Activated CD8-positive, alpha-beta memory T cell treated with anti-CD3 and anti-CD28 coated beads, Interleukin-2, amount 50 U/mL, for 24 hours (primary cell): ENCODE measurements around the gene TPGS2.
"Not testable (repeated sequence)": the region's sequence is repeated elsewhere in the genome, so short reads cannot be mapped to it uniquely, and the experiment has no call there.

Experiments used
- DNase-seq: peaks from one replicate; pipeline ENCODE4 v3.0.0-alpha.2; 2020; ENCODE audit errors: extremely low read depth

TPGS2 gene

DNA sequence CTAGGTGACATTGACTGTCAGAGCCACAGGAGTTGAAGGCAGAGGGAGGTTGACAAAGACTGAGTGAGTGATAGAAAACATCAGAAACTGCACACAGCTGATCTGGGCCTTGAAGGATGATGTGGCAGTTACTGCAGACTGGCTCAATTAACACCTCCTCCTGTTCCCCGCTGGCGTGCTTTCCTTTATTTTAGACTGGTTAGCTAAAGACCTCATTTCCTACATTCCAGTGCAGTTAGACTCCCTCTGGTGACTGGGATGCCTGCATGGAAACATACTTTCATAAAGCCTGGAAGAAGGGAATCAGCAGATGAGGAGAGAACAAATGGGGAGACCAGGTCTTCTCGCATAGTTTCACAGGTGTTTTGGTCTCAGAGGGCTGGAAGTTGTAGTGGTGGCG lies 7.1 kb downstream of the TPGS2 start:
- no peak for DNase-seq

DNA sequence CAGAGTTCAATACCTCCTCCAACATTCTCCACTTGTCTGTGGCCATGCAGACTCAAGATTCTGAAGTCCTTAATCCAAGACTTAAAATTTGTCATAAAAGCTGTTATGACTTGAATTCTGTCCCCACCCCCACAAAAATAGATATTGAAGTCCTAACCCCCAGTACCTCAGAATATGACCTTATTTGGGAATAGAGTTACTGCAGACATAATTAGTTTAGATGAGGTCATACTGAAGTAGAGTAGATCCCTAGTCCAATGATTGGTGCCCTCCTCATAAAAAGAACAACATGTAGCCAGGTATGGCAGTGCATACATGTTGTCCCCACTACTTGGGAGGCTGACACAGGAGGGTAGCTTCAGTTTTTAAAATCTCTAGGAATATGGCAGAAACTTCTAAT lies 9.2 kb downstream of the TPGS2 start:
- no peak for DNase-seq

DNA sequence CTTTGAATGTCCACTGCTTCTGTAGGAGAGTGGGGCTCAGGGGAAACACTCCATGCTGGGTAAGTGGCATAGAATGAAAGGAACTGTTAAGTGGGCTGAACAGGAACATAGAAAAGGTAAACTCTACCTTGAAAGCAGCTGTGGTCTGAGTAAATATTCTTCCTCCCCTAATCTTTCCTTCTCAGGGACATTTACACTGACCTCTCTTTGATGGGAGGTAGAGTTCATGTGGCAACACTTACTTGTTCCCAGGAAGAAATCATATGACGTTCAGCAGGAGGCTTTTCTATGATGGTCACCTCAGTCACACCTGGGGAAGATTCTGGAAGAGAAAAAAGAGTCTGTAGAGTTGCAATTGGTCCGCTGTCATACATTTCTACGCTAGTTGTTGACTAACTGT lies 10.2 kb downstream of the TPGS2 start:
- no peak for DNase-seq

DNA sequence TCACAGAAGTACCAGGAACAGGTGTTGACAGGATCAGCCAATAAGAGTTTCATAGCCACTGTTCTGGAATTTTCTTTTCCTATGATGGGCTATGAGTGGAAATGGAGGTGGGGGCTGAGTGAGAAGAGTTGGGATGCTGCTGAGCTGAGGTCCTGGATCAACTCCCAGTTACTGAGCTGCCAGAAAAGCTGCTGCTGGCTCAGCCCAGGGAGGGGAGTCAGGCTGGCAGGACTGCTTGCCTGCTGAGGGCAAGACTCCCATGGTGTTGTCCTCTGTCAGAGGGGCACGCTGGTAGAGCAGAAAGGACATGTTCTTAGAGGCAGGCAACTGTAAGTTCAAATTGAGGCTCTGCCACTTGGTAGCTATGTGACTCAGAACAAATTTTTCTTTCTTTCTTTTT lies 11.8 kb downstream of the TPGS2 start:
- no peak for DNase-seq

DNA sequence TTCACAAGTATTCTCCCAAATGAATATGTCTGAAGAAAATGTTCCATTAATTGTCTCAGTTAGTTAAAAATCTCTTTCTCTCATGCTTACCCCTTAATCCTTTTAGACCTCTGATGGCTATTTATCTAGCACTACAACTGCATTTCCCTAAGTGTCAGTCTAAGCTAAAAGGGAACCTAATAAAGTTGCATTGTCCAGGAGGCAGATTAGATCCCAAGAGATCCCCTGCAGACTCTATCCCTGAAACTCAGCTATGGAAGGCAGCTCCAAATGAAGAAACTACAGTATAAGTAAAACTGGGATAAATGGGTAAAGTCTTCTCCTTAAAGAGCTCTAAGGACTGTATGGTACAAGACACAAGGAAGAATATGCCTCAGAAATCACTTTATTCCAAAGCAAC lies 12.7 kb downstream of the TPGS2 start:
- DNase-seq: not testable (repeated sequence)

DNA sequence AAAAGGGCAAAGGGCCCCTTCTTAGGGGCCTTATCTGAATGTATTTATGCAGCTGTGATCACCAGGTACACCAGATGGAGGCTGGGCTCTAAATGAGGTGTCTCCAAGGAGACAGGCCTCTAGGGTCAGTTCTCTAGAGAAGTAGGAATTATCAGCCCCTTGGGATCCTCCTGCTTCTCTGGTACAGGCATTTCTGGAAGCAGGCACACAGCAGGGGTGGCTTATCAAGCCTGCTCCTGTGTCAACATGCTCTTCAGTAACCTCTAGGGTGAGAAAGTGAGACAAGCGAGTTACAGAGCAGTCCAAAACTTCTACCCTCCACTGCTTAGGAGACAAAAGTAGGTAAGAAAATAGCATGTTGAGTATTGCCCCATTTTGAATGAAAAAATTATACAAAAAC lies 13.8 kb downstream of the TPGS2 start:
- DNase-seq: no peak

DNA sequence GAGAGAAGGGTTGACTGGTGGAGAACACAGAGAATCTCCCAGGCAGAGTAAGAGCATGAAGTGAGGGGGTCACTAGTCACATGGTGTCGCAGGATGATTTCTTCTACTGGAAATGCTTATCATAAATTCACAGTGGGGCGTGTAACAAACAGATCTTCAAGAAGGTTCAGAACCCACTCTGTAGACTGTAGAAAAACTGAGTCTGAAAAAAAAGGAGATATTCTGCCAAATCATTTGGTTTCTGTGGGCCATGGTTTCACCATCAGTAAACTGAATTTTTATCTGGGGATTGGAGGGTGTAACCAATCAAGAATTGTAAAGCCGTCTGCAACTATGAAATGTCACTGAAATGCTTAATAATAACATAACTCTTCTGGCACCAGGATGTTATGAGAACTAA lies 15.0 kb downstream of the TPGS2 start:
- DNase-seq: no peak

DNA sequence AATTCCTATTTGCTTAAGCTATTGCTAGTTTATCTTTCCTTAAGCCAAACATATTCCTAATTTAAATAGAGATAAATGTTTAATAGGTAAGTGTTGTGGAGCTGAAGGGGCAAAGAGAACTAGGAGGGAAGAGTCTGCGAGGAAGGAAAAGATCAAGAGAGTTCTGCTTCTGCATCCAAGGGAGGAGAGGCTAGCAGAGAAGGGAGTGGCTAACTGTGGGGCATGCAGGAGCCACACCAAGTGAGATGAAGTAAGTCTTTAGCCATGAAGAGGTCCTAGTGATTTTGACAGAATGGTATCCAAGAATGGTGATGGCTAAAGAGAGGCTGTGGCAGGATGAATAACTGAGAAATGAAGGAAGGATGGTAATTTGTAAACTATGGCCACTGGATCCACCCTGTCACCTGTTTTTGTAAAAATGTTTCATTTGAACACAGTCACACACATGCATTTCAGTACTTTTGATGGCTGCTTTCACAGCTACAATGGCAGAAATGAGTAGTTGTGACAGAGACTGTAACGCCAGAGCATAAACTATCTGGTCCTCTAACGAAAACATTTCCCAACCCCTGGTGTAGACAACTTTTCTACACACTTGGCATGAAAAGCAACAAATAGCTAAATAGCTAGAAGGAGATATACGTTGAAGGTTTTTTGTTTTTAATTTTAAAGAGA lies 15.6 kb downstream of the TPGS2 start:
- no peak for DNase-seq

DNA sequence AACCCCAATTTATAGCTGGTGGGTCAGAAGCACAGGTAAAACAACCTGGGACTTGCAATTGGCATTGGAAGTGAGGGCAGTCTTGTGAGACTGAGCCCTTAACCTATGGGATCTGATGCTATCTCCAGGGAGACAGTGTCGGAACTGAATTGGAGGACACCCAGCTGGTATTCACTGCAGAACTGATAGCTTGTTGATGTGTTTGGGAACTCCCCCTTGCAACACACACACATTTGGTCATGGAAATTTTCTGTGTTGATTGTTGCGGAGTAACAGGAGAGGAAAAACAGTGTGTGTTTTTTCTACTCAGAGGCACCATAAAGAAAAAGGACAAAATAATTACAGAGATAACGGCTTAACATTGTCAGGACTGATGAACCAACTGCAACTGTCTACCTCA lies 16.1 kb downstream of the TPGS2 start:
- DNase-seq: no peak

DNA sequence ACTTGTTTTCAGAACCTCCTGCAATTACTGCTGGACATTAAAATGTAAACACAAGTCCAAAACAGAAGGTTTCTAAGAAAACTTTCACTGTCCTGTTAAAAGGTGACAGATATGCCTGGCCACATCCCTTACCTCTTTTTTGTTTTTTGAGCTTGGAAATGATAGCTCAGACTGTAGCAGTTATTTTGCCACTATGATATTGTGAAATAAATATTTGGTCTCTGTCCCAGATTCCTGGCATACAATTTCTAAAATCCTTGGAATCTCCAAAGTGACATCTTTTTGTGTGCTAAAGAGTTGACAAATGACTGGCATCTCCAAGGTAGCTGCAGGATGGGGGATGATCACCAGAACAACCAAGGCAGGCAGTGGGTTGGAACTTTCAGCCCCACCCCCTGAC lies 16.8 kb downstream of the TPGS2 start:
- no peak for DNase-seq

DNA sequence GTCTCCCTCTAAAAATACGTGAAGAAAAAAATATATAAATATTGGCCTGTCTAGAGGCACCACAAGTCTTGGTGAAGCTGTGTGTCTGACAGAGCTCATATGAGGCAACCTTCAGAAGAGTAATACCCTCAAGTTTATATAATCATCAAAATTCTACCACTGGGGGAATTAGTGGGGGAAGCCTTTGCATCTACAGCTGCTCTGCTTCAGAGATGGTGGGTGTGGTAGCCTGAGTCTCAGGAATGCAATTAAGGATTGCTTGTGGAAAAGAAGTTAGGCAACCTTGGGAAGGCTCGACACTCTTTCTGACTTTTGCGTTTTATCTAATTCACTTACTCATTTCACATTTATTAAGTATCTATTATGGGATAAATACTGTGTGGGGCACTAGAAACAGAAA lies 17.4 kb downstream of the TPGS2 start:
- DNase-seq: no peak

DNA sequence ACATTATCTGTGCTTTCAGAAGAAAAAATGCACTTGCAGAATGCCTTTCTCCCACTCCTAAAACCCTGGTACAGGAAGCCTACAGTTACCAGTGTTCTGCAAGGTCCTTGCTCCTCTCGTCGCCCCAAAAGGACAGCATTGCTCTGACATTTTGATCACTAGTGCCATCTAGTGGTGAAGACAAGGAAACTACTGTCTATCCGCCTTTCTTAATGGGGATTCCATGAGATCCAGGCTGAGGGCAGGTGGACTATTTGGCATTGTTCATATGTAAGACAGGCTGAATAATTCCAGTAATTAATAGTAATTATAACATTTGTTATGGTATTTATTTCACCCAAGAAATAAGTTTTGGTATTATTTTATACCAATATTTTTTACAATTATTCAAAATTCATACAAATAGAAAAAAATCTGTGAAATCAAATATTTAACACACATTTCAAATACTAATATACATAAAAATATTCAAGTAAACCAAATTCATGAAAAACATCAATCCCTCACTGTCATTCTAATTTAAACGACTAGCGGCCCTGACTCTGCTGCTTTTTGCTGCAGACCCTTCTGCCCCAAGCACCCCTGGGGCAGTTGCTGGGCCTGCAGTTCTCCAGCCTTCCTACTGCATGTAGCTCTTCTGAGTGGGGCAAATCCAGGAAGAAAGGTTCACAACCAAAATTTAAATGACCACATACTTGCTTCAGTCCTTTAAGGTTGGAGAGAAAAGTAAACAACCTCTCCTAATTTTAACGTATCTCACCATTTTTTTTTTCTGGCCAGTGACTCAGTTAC lies 19.0 kb downstream of the TPGS2 start:
- DNase-seq: no peak

DNA sequence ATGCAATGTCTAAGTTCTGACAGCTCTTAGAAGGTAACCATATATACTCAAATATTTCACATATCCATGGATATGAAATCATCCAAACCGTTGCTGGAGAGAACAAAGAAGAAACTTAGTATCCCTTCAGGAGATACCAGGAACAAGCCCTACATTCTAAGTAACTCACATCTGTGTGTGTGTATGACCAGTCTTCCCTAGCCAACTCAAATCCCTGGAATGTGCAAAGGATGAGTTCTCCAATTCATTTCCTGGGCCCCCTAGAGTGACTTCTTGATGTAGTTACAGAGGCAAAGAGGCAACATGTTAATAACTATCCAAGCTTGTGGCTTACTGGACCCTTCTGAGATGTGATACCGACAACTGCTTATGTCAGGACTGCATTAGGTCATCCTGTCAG lies 20.1 kb downstream of the TPGS2 start:
- DNase-seq: no peak

DNA sequence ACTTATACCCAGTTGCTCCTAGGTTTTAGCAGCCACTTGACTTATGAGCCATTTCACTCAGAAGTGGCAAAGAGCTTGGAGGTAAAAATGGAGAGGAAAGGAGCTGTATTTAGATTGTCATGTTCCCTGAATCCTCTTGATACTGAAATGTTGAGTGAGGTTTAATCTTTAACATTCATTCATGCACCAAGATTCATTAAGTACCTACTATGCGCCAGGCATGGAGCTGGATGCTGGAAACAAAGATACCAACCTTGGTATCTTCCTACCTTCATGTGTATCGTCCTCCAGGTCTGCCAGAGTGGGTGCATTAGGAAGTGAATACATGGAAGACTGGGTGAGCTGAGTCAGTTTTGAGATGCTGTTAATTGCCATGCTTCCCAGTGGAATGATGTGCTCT lies 23.7 kb downstream of the TPGS2 start:
- DNase-seq: no peak

DNA sequence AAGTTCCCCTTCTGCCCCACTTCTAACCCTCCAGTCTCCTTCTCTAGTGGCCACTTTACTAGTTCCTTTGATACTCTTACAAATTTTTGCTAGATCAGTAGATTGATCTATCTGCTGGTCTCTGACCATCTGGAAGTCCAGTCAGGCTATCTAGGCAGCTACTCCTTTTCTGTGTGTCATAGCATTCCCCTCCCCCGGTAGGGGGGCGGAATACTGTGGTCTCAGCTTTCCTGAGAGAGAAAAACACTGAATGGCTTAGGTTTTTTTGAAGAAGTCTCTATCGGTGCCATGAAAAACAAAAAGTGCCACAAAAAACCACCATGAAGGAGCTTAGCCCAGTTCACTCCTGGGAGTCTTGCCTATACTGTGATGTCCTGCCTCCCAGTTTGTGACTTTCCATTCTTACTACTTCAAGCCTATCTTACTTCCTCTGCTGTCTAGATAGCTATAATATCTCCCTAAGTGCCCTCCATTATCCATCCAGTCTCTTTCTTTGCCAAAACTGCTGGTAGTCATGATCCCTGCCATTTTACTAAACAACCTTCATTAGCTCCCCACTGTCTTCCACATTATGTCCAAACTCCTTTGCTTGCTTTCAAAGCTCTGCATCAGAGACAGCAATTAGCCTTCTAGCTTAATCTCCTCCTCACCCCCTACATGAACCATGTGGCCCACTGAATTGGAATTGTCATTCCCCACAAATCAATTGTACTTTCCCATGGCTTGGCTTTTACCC lies 29.9 kb downstream of the TPGS2 start:
- no peak for DNase-seq

DNA sequence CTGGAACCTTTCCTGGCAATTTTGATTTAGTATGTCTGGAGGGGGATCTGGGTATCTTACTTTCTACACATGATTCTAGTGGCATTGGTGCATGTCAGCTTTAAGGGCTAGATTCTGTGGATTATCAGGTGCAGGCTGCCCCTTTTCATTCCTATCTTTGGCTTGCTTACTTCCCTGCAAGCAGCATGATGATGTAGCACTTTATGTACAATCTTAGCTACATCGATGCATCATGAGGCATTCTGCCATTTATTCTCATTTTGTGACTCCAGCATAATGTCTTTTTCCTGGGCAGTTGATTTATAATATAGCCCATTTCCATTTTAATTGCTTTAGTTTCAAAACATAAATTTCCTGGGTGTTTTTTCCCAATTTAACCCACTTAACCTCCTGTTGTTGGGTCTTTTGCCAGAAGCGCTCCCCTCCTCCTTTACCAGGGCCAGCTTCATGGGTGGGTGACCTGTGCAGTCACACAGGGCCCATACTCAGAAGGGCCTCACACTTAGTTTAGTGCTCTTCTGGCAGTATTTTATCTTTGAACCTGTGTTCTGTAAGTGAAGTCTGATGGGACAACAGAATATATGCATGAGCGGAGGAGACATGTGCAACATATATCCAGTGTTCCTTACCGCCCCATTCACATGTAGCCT lies 36.0 kb downstream of the TPGS2 start:
- no peak for DNase-seq

DNA sequence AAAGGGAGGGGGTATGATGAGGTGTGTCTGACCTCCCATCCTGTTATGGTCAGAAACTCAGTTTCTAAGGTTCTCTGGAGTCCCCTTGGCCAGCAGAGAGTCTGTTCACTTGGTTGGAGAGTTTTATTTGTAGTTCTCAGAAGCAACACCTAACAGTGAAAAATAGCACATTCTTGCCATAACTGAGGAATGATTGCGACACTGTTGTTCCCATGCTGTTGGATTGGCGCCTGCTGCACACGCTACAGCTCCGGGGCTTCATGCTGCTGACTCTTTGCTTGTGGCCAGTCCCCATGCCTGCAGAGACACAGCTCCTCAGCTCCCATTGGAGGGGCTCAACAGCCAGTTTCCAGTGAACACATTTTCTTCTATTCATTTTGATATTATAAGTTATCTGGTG lies 42.1 kb downstream of the TPGS2 start:
- DNase-seq: no peak

DNA sequence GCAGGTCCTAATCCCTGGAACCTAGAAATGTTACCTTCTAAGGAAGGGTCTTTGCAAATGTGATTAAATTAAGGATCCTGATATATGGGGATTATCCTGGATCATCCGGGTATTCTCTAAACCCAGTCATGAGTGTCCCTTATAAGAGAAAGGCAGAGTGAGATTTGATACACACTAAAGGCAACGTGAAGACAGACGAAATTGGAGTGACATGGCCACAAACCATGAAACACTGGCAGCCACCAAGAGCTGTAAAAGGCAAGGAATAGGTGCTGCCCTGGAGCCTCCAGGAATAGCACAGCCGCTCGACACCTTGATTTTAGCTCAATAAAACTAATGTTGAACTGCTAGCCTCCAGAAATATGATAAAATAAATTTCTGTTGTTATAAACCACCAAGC lies 45.0 kb downstream of the TPGS2 start:
- DNase-seq: no peak

DNA sequence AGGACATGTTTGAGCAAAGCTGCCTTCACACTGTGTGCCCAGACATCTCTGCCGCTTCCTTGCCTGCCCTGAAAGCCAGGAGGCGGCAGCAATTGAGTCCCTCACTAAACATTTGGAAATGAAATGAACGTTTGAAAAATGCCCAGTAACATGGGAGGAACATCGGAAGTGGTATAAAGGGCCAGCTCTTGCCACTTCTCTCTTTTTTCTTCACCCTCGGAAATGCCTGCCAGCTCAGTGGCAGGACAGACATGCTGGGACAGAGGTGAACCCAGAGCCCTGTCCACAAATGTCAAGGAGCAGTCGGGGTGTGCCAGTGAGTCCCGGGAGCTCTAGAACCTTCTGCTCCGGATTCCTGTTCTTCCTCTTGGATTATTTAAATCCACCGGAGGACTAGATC lies 46.1 kb downstream of the TPGS2 start:
- DNase-seq: no peak

DNA sequence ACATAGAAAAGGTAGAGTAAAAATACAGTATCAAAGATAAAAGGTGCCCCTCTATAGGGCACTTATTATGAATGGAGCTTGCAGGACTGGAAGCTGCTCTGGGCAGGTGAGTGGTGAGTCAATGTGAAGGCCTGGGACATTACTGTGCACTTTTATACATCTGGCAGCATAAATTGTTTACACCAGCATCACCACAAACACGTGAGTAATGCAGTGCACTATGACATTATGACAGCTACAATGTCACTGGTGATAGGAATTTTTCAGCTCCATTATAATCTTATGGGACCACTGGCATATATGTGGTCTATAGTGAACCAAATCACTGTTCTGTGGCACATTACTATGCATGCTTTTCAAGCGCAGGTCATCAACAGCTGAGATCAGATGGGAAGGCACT lies 48.1 kb downstream of the TPGS2 start:
- no peak for DNase-seq

DNA sequence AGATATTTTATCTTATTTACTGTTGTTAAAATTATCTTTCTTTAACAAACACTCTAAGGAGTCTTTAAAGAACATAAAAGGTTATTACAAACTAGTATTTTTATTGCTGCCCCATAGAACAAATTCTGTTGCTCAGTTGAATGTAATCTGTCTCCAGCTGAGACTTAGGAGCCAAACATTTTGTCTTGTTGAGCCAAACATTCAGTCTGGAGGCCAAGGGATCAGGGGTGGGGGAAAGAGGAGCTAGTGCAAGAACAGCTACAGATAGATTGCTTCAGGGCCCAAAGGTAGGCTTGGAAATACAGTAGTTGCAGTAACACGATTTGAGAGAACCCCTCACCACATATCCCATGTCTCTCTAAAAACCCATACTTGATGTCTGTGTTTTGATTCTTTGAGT lies 51.2 kb downstream of the TPGS2 start:
- DNase-seq: no peak

DNA sequence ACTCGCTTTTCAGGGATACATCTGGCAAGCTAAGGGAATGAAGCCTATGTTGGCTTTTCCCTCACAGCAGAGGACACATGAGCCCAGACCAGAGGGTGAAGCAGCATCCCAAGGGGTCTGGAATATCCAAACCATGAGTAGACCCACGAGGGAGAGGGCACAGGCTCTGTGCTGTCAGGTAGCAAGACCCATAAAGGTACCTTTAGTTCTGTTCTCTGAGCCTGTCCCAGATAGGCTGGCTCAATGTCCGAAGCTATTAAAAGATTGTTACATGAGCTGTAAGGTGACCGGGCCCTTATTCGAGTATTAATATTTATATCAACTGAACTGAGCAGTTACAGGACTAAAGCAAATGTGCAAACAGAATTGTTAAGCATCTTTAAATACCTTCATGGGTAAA lies 52.2 kb downstream of the TPGS2 start:
- no peak for DNase-seq

DNA sequence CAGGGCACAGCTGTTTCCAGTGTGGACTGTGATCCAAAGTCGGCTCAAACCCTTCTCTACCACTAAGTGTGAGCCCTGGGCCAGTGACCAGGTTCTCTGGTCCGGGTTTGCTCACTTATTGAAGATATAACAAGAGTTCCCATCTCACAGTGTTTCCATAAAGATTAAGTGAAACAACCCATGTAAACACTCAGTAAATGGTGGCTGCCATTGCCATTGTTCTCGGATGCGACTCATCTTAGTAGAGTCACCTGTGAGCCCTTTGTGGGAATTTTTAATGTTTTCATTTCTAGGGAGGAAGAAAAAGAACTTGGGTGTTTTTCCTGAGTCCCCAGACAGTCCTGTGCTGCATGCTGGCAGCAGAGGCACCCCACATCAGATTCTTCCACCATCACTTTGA lies 53.4 kb downstream of the TPGS2 start:
- no peak for DNase-seq
